ENCODE measurements around the gene KRTAP5-2. TPM values are rescaled to one million over a fixed set of nuclear protein-coding genes. Genes with fewer than 3 reads are reported as not detected.

Gene KRTAP5-2
- total and polyA plus RNA-seq, 3 experiments from 2014 or later = 0.46 TPM; not detected in 2

- Histone ChIP-seq H3K36me3 (ENCODE audit: insufficient read depth, low read length) (no peaks in the 10 kb centered on the region), H3K4me3 (ENCODE audit: low read length) (no peak overlapping the region), H3K4me1 (ENCODE audit: insufficient read depth, low read length) (peaks cover 35% of the 10 kb centered on the region), H3K27me3 (ENCODE audit: insufficient read depth, low read length, poor library complexity, severe bottlenecking) (no peaks in the 10 kb centered on the region), H3K9me3 (ENCODE audit: low read length) (no peaks in the 10 kb centered on the region), H3K27ac (ENCODE audit: low read depth, low read length) (no peak overlapping the region)
- peak overlapping the region; percentile 46 to 87 (median 63) for H3K4me3 Mint-ChIP-seq
- H3K36me3 Mint-ChIP-seq = peaks cover 0 to 8% (median 0%) of the 10 kb centered on the region in 3 donors
- H3K27ac Mint-ChIP-seq = peak overlapping the region; percentile 58 to 98 (median 88)
- peak in 1 of 5 donors; percentile 10 for DNase-seq
- ChIA-PET CTCF (interaction anchor here (13.9 kb wide), 1 partner anchor 23 kb away, joined by 152 read pairs; no protein-coding TSS in a partner anchor), POLR2A (no interaction called here)
- peaks cover 0 to 2% (median 0%) of the 10 kb centered on the region in 5 donors for H3K9me3 Mint-ChIP-seq
- H3K27me3 Mint-ChIP-seq = no peaks in the 10 kb centered on the region
- H3K4me1 Mint-ChIP-seq = peaks cover 19 to 41% (median 21%) of the 10 kb centered on the region in 3 donors
Measured at GRCh38 chr11:1569251-1569780, 28.8 kb downstream of the KRTAP5-2 start.

DNA sequence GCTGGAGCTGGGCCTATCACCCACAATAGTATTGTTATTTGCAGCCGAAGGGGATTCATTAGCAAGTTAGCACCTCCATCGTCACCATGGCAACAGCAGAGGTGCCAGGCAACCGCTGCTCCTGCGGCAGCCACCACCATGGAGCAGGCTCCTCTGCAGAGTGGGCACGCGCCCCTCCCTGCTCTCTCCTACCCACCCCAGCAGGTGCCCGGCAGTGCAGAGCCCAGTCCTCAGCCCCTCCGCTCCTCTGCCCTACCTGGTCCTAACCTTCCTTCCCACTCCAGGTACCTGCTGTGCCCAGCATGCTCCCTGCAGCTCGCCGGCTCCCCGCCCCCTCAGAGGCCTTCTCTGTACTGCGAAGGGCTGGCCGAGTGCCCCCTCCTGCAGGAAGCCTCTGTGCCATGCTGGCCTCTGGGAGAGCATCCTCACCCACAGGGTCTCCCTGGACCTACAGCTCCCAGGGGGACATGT is 29.6 kb downstream of the KRTAP5-2 start:
- Mint-ChIP-seq H3K27me3 (no peaks in the 10 kb centered on the region), H3K36me3 (peaks cover 0 to 11% (median 0%) of the 10 kb centered on the region in 3 donors), H3K4me3 (peak overlapping the region; percentile 23 to 88 (median 59)), H3K9me3 (peaks cover 0 to 2% (median 0%) of the 10 kb centered on the region in 5 donors), H3K27ac (peak overlapping the region; percentile 59 to 97 (median 86)), H3K4me1 (peaks cover 19 to 35% (median 20%) of the 10 kb centered on the region in 3 donors)
- Histone ChIP-seq H3K27ac (ENCODE audit: low read depth, low read length) (no peak overlapping the region), H3K27me3 (ENCODE audit: insufficient read depth, low read length, poor library complexity, severe bottlenecking) (no peaks in the 10 kb centered on the region), H3K9me3 (ENCODE audit: low read length) (no peaks in the 10 kb centered on the region), H3K36me3 (ENCODE audit: insufficient read depth, low read length) (no peaks in the 10 kb centered on the region), H3K4me1 (ENCODE audit: insufficient read depth, low read length) (peaks cover 28% of the 10 kb centered on the region), H3K4me3 (ENCODE audit: low read length) (no peak overlapping the region)
- DNase-seq = peak; percentile 34 to 90 (median 77)
- ChIA-PET POLR2A (no interaction called here), CTCF (interaction anchor here (13.9 kb wide), 1 partner anchor 22 kb away, joined by 152 read pairs; no protein-coding TSS in a partner anchor)

DNA sequence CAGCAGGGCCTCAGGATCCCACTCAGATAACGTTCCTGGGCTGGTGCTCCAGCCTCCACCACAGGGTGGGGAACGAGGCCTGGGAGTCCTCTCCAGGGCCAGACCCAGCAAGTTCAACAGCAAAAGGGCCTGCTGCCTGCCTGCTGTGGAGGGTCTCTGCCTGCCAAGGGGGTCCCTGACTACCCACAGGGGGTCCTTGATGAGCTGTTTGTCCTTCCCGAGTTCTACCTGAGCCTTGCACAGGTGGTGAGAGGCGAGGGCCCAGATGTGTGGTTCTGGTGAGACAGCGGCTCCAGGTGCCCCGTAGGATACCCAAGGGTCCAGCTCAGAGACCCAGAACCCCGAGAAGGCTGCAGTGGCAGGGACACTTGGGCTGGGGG is 30.4 kb downstream of the KRTAP5-2 start:
- no peaks in the 10 kb centered on the region for H3K9me3 ChIP-seq (ENCODE audit: low read length)
- peak overlapping the region in 1 of 7 donors; percentile 87 for H3K4me3 Mint-ChIP-seq
- no peaks in the 10 kb centered on the region for H3K27me3 Mint-ChIP-seq
- H3K36me3 ChIP-seq (ENCODE audit: insufficient read depth, low read length) = no peaks in the 10 kb centered on the region
- ChIA-PET CTCF (interaction anchor here (13.9 kb wide), 1 partner anchor 21 kb away, joined by 152 read pairs; no protein-coding TSS in a partner anchor), POLR2A (no interaction called here)
- no peak for DNase-seq
- H3K27ac ChIP-seq (ENCODE audit: low read depth, low read length) = no peak overlapping the region
- peaks cover 27% of the 10 kb centered on the region for H3K4me1 ChIP-seq (ENCODE audit: insufficient read depth, low read length)
- no peak overlapping the region for H3K4me3 ChIP-seq (ENCODE audit: low read length)
- H3K27ac Mint-ChIP-seq = peak overlapping the region in 4 of 8 donors; percentile 59 to 97 (median 86)
- H3K27me3 ChIP-seq (ENCODE audit: insufficient read depth, low read length, poor library complexity, severe bottlenecking) = no peaks in the 10 kb centered on the region
- H3K4me1 Mint-ChIP-seq = peaks cover 19 to 32% (median 19%) of the 10 kb centered on the region in 3 donors
- peaks cover 0 to 13% (median 0%) of the 10 kb centered on the region in 3 donors for H3K36me3 Mint-ChIP-seq
- H3K9me3 Mint-ChIP-seq = peaks cover 0 to 2% (median 0%) of the 10 kb centered on the region in 5 donors

GRCh38 chr11:1567052-1567720 is 30.9 kb downstream of the KRTAP5-2 start:
- Histone ChIP-seq H3K27ac (ENCODE audit: low read depth, low read length) (no peak overlapping the region), H3K4me3 (ENCODE audit: low read length) (no peak overlapping the region), H3K36me3 (ENCODE audit: insufficient read depth, low read length) (no peaks in the 10 kb centered on the region), H3K9me3 (ENCODE audit: low read length) (no peaks in the 10 kb centered on the region), H3K27me3 (ENCODE audit: insufficient read depth, low read length, poor library complexity, severe bottlenecking) (no peaks in the 10 kb centered on the region), H3K4me1 (ENCODE audit: insufficient read depth, low read length) (peaks cover 27% of the 10 kb centered on the region)
- ChIA-PET POLR2A (no interaction called here), CTCF (interaction anchor here (13.9 kb wide), 1 partner anchor 20 kb away, joined by 152 read pairs; no protein-coding TSS in a partner anchor)
- Mint-ChIP-seq H3K36me3 (peaks cover 0 to 18% (median 2%) of the 10 kb centered on the region in 3 donors), H3K4me3 (no peak overlapping the region), H3K9me3 (peaks cover 0 to 2% (median 0%) of the 10 kb centered on the region in 5 donors), H3K27me3 (peaks cover 0 to 2% of the 10 kb centered on the region in 2 donors), H3K27ac (peak overlapping the region in 3 of 8 donors; percentile 61 to 97 (median 77)), H3K4me1 (peaks cover 19 to 32% (median 19%) of the 10 kb centered on the region in 3 donors)
- DNase-seq = no peak

DNA sequence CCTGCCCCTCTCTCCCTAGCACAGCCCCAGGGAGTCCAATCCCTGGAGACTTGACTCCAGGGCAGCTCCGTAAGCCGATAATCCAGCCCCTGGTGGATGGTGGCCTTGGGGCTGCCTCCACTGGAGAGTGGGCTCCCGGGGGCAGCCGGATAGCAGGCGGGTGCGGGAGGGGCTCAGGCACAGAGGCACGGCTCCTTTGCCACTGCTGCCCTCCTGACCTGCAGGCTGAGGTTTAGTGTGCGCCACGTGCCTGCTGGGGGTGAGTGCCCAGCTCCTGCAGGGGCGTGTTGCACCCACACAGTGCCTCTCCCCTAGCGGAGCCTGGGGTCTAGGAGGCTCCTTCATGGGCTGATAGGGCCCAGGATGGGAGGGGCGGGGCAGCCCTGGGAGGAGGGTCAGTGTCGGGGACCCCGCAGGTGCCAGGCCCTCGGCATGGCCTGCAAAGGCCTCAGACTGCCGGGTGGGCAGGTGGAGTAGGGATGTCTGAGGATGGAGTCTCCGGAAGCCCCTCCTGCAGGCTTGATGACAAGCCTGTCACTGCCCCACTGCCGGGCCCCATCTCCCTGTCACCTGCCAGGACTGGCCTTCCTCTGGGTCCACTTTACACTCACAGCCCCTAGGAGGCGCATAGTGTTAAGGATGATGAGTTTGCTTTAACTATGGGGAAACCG is 31.6 kb downstream of the KRTAP5-2 start:
- Mint-ChIP-seq H3K9me3 (peaks cover 0 to 2% (median 0%) of the 10 kb centered on the region in 5 donors), H3K27ac (peak overlapping the region in 4 of 8 donors; percentile 23 to 97 (median 69)), H3K4me3 (no peak overlapping the region), H3K4me1 (peaks cover 19 to 32% (median 19%) of the 10 kb centered on the region in 3 donors), H3K36me3 (peaks cover 0 to 21% (median 2%) of the 10 kb centered on the region in 3 donors), H3K27me3 (peaks cover 0 to 2% of the 10 kb centered on the region in 2 donors)
- POLR2A ChIA-PET = no interaction called here
- DNase-seq = no peak
- H3K27ac ChIP-seq (ENCODE audit: low read depth, low read length) = no peak overlapping the region
- CTCF ChIA-PET = interaction anchor here (1.5 to 13.9 kb wide), 2 partner anchors 7 to 20 kb away, joined by 4 to 152 read pairs; no protein-coding TSS in a partner anchor
- H3K27me3 ChIP-seq (ENCODE audit: insufficient read depth, low read length, poor library complexity, severe bottlenecking) = no peaks in the 10 kb centered on the region
- H3K4me3 ChIP-seq (ENCODE audit: low read length) = no peak overlapping the region
- H3K4me1 ChIP-seq (ENCODE audit: insufficient read depth, low read length) = peaks cover 27% of the 10 kb centered on the region
- H3K9me3 ChIP-seq (ENCODE audit: low read length) = no peaks in the 10 kb centered on the region
- H3K36me3 ChIP-seq (ENCODE audit: insufficient read depth, low read length) = no peaks in the 10 kb centered on the region

- Histone ChIP-seq H3K9me3 (ENCODE audit: low read length) (no peaks in the 10 kb centered on the region), H3K4me3 (ENCODE audit: low read length) (no peak overlapping the region), H3K36me3 (ENCODE audit: insufficient read depth, low read length) (no peaks in the 10 kb centered on the region), H3K4me1 (ENCODE audit: insufficient read depth, low read length) (peaks cover 22% of the 10 kb centered on the region), H3K27ac (ENCODE audit: low read depth, low read length) (no peak overlapping the region), H3K27me3 (ENCODE audit: insufficient read depth, low read length, poor library complexity, severe bottlenecking) (no peaks in the 10 kb centered on the region)
- Mint-ChIP-seq H3K27ac (peak overlapping the region in 1 of 8 donors; percentile 14), H3K4me1 (peaks cover 19 to 31% (median 19%) of the 10 kb centered on the region in 3 donors), H3K27me3 (peaks cover 0 to 2% of the 10 kb centered on the region in 2 donors), H3K9me3 (peaks cover 0 to 2% (median 0%) of the 10 kb centered on the region in 5 donors), H3K36me3 (peaks cover 0 to 22% (median 2%) of the 10 kb centered on the region in 3 donors), H3K4me3 (no peak overlapping the region)
- POLR2A ChIA-PET = no interaction called here
- CTCF ChIA-PET = interaction anchor here (1.3 to 13.9 kb wide), 4 partner anchors 8 to 19 kb away, joined by 3 to 152 read pairs (median 5); no protein-coding TSS in a partner anchor
- DNase-seq = no peak
Measured at GRCh38 chr11:1565904-1566247, 32.2 kb downstream of the KRTAP5-2 start.

DNA sequence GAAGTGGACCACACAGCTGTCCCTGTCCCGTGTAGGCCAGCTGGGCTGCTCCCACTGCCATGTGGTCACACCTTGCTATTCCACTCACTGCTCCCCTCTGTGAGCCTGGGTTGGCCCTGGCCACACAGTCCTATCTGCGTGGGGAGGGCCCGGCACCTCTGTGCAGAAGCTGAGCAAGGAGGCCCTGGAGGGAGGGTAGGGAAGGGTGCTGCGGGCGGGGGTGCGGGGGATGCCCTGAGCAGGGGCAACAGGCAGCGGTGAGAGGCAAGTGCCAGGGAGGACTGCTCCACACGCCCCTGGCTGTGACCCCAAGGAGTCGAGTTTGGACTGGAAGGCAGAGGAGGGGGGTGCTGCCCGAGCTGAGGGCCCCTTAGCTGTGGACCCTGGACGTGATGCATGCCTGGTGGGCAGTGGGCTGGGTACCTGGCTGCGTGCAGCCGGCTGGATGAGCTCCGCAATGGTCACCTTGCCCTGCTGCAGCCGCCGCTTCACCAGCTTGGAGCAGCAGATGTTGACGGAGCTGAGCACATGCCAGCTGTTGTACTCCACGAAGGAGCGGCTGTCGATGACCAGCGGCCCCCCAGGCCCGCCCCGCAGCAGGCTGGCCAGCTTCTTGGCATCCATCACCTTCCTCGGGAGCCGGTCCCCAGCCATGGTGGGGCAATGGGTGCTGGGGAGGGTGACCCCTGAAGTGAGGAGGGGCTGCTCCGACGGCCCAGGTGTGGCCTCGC is 32.8 kb downstream of the KRTAP5-2 start:
- Histone ChIP-seq H3K27me3 (ENCODE audit: insufficient read depth, low read length, poor library complexity, severe bottlenecking) (no peaks in the 10 kb centered on the region), H3K4me3 (ENCODE audit: low read length) (no peak overlapping the region), H3K36me3 (ENCODE audit: insufficient read depth, low read length) (no peaks in the 10 kb centered on the region), H3K9me3 (ENCODE audit: low read length) (no peaks in the 10 kb centered on the region), H3K4me1 (ENCODE audit: insufficient read depth, low read length) (peaks cover 17% of the 10 kb centered on the region), H3K27ac (ENCODE audit: low read depth, low read length) (no peak overlapping the region)
- Mint-ChIP-seq H3K9me3 (peaks cover 0 to 2% (median 0%) of the 10 kb centered on the region in 5 donors), H3K27me3 (peaks cover 0 to 2% of the 10 kb centered on the region in 2 donors), H3K27ac (peak overlapping the region in 1 of 8 donors; percentile 36), H3K36me3 (peaks cover 0 to 26% (median 2%) of the 10 kb centered on the region in 3 donors), H3K4me1 (peaks cover 15 to 26% (median 19%) of the 10 kb centered on the region in 3 donors), H3K4me3 (no peak overlapping the region)
- POLR2A ChIA-PET = no interaction called here
- DNase-seq = no peak
- CTCF ChIA-PET = interaction anchor here (1.3 to 13.9 kb wide), 5 partner anchors 9 to 19 kb away, joined by 3 to 152 read pairs (median 4); no protein-coding TSS in a partner anchor
